HG03097 (cell line): ENCODE measurements around the gene MIOX.

ENCODE experiments used
- ATAC-seq: cut with Tn5 transposase; IDR thresholded peaks from one replicate; pipeline ENCODE4 v1.9.1; 2021; ENCODE audit not compliant: unreplicated experiment, low FRiP score

MIOX gene

GRCh38 chr22:50486561-50487289 lies at the start of gene MIOX:
TSS of gene MIOX (plus strand) at chr22:50486859. CDS start at chr22:50486898, 39 bp downstream.
- ATAC-seq = no peak

- no peak for ATAC-seq
These were observed 49.0 kb upstream of the MIOX start for GRCh38 chr22:50437511-50438304.

GRCh38 chr22:50438305-50439275 lies 48.1 kb upstream of the MIOX start:
- ATAC-seq = no peak

- no peak for ATAC-seq
These were observed 47.3 kb upstream of the MIOX start for GRCh38 chr22:50439314-50439870.

- ATAC-seq = no peak
These were observed 46.8 kb upstream of the MIOX start for GRCh38 chr22:50439871-50440331.

GRCh38 chr22:50440544-50441249 lies 46.0 kb upstream of the MIOX start:
- ATAC-seq = no peak

GRCh38 chr22:50441428-50441993 lies 45.1 kb upstream of the MIOX start:
- ATAC-seq = no peak

- no peak for ATAC-seq
These were observed 43.5 kb upstream of the MIOX start for GRCh38 chr22:50443197-50443596.

- no peak for ATAC-seq
These were observed 42.6 kb upstream of the MIOX start for GRCh38 chr22:50443801-50444625.

GRCh38 chr22:50444663-50445062 lies 42.0 kb upstream of the MIOX start:
- ATAC-seq = no peak

GRCh38 chr22:50445071-50445879 lies 41.4 kb upstream of the MIOX start:
- ATAC-seq = no peak

- ATAC-seq = no peak
These were observed 40.6 kb upstream of the MIOX start for GRCh38 chr22:50445880-50446707.

GRCh38 chr22:50446708-50447575 lies 39.7 kb upstream of the MIOX start:
- ATAC-seq = no peak

GRCh38 chr22:50447576-50448551 lies 38.8 kb upstream of the MIOX start:
- no peak for ATAC-seq

- ATAC-seq = no peak
These were observed 34.0 kb upstream of the MIOX start for GRCh38 chr22:50452649-50453048.
